DND-41 (cell line): ENCODE results near the gene CFD.
"Not testable (repeated sequence)": the region's sequence is repeated elsewhere in the genome, so short reads cannot be mapped to it uniquely, and the experiment has no call there.

Experiments
- ATAC-seq: fragments of 200-7000 bp; cut with Tn5 transposase; 3 replicates; pipeline ENCODE4 v1.9.1; 2021; ENCODE audit warnings: low read depth; ENCODE audit not compliant: insufficient read depth
- DNase-seq: peaks from one replicate; pipeline ENCODE4 v3.0.0-alpha.2; 2020
- H2AFZ ChIP-seq: 2 replicates; pipeline ENCODE4 v1.6.0; 2012; ENCODE audit warnings: low read depth, low read length
- H3K27ac ChIP-seq: 2 replicates; pipeline ENCODE4 v1.5.1; 2012; ENCODE audit warnings: low read length, inconsistent platforms
- H3K27me3 ChIP-seq: fragments of 200-600 bp; sonication (generic); 2 replicates; pipeline ENCODE4 v1.6.0; 2012; ENCODE audit warnings: low read length, mild to moderate bottlenecking, inconsistent platforms; ENCODE audit not compliant: insufficient read depth, poor library complexity
- H3K36me3 ChIP-seq: 2 replicates; pipeline ENCODE4 v1.5.1; 2012; ENCODE audit warnings: low read length, inconsistent platforms; ENCODE audit not compliant: insufficient read depth
- H3K4me1 ChIP-seq: 2 replicates; pipeline ENCODE4 v1.5.1; 2012; ENCODE audit warnings: mild to moderate bottlenecking, low read length; ENCODE audit not compliant: insufficient read depth
- H3K4me2 ChIP-seq: 2 replicates; pipeline ENCODE4 v1.6.0; 2012; ENCODE audit warnings: mild to moderate bottlenecking, moderate library complexity, low read length, inconsistent platforms; ENCODE audit not compliant: insufficient read depth
- H3K4me3 ChIP-seq, 2 experiments: fragments of 200-600 bp in 1 of 2; shearing (Covaris generic) in 1 of 2; 2 replicates each; pipeline ENCODE4 v1.5.1; 2012 to 2016; ENCODE audit warnings: inconsistent platforms in 2 of 2, low read length in 2 of 2, mild to moderate bottlenecking in 2 of 2, low read depth in 1 of 2, moderate library complexity in 1 of 2
- H3K79me2 ChIP-seq: 2 replicates; pipeline ENCODE4 v1.6.0; 2012; ENCODE audit warnings: low read length, inconsistent platforms; ENCODE audit not compliant: insufficient read depth
- H3K9ac ChIP-seq: 2 replicates; pipeline ENCODE4 v1.6.0; 2012; ENCODE audit warnings: low read depth, mild to moderate bottlenecking, inconsistent platforms, low read length, moderate library complexity
- H3K9me3 ChIP-seq: 2 replicates; pipeline ENCODE4 v1.5.1; 2012; ENCODE audit warnings: low read length, moderate library complexity, mild to moderate bottlenecking, inconsistent platforms; ENCODE audit not compliant: insufficient read depth, severe bottlenecking
- H4K20me1 ChIP-seq: 2 replicates; pipeline ENCODE4 v1.6.0; 2012; ENCODE audit warnings: low read length; ENCODE audit not compliant: insufficient read depth
- EZH2 ChIP-seq: IDR thresholded peaks from 3 replicates; pipeline ENCODE4 v1.6.1; 2012; ENCODE audit warnings: borderline replicate concordance, low read depth, mild to moderate bottlenecking, moderate library complexity, low read length, inconsistent platforms; ENCODE audit not compliant: severe bottlenecking
- TF ChIP-seq, protein P1 (sequence below): IDR thresholded peaks from 2 replicates; pipeline ENCODE4 v1.5.1; 2012; ENCODE audit warnings: borderline replicate concordance, low read length, moderate library complexity, mild to moderate bottlenecking; ENCODE audit not compliant: poor library complexity, severe bottlenecking; ENCODE audit errors: extremely low read depth

Gene CFD

DNA sequence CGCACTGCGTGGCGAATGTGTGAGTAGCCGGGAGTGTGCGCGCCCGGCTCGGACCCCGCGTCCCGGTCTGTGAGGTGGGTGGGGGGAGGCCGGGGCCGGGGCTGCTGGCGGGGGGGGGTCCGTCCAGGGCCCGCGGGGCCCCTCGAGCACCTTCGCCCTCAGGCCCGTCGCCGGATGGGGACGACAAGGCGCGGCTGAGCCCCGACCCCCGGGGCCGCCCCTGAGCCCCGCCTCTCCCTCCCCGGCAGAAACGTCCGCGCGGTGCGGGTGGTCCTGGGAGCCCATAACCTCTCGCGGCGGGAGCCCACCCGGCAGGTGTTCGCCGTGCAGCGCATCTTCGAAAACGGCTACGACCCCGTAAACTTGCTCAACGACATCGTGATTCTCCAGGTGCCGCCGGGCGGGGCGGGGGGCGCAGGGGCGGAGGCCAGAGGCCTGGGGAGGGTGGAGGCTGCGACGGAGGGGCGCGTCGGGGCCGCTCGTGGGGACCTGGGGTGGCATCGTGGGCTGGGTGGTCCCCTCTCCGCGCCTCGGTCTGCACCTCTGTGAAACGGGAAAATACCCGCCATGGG lies 6.4 kb upstream of the CFD start:
- Histone ChIP-seq H3K4me1 (no peaks in the 10 kb centered on the region), H3K27ac (no peak overlapping the region), H2AFZ (no peak overlapping the region), H3K36me3 (no peaks in the 10 kb centered on the region), H3K79me2 (no peaks in the 10 kb centered on the region), H3K4me3 (no peak overlapping the region), H3K9ac (no peak overlapping the region), H4K20me1 (no peaks in the 10 kb centered on the region), H3K4me2 (no peak overlapping the region), H3K9me3 (no peaks in the 10 kb centered on the region), H3K27me3 (no peaks in the 10 kb centered on the region)
- DNase-seq, result no peak
- no peak for ATAC-seq
- TF ChIP-seq EZH2, result no peak
- TF ChIP-seq, protein P1, sequence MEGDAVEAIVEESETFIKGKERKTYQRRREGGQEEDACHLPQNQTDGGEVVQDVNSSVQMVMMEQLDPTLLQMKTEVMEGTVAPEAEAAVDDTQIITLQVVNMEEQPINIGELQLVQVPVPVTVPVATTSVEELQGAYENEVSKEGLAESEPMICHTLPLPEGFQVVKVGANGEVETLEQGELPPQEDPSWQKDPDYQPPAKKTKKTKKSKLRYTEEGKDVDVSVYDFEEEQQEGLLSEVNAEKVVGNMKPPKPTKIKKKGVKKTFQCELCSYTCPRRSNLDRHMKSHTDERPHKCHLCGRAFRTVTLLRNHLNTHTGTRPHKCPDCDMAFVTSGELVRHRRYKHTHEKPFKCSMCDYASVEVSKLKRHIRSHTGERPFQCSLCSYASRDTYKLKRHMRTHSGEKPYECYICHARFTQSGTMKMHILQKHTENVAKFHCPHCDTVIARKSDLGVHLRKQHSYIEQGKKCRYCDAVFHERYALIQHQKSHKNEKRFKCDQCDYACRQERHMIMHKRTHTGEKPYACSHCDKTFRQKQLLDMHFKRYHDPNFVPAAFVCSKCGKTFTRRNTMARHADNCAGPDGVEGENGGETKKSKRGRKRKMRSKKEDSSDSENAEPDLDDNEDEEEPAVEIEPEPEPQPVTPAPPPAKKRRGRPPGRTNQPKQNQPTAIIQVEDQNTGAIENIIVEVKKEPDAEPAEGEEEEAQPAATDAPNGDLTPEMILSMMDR, result no peak

DNA sequence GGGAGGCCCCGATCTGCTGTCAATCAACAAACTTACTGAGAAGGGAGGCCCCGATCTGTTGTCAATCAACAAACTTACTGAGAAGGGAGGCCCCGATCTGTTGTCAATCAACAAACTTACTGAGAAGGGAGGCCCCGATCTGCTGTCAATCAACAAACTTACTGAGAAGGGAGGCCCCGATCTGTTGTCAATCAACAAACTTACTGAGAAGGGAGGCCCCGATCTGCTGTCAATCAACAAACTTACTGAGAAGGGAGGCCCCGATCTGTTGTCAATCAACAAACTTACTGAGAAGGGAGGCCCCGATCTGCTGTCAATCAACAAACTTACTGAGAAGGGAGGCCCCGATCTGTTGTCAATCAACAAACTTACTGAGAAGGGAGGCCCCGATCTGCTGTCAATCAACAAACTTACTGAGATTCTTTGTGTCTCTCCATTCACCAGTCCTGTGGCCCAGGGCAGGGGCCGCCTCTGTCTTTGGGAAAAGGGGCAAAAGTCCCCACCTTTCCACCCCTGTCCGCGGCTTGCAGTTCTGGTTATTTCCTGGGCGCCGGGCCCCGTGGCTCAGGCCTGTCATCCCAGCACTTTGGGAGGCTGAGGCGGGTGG lies 5.7 kb upstream of the CFD start:
- not testable (repeated sequence) for DNase-seq, H3K9me3 ChIP-seq, H3K4me2 ChIP-seq, H2AFZ ChIP-seq, H3K79me2 ChIP-seq, H3K27ac ChIP-seq, H3K27me3 ChIP-seq, H3K36me3 ChIP-seq, H3K9ac ChIP-seq, H4K20me1 ChIP-seq, H3K4me1 ChIP-seq, H3K4me3 ChIP-seq, ATAC-seq

DNA sequence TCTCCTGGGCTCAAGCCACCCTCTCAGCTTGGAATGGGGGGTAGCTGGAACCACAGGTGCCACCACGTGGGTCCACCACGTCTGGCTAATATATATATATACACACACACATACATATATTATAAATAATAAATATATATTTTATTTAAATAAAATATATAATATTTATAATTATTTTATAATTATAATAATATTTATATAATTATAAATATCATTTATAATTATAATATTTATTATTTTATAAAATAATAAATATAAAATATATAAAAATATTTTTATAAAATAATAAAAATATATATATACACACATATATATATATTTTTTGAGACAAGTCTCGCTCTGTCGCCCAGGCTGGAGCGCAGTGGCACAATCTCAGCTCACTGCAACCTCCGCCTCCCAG lies 4.9 kb upstream of the CFD start:
- no peak for TF ChIP-seq EZH2
- TF ChIP-seq, protein P1, result no peak
- H3K4me1 ChIP-seq, result no peaks in the 10 kb centered on the region
- no peak overlapping the region for H3K9ac ChIP-seq
- H3K27ac ChIP-seq, result no peak overlapping the region
- no peak overlapping the region for H3K4me3 ChIP-seq
- no peaks in the 10 kb centered on the region for H3K9me3 ChIP-seq
- no peaks in the 10 kb centered on the region for H3K36me3 ChIP-seq
- ATAC-seq (no peak), DNase-seq (no peak)
- H3K79me2 ChIP-seq, result no peaks in the 10 kb centered on the region
- no peaks in the 10 kb centered on the region for H4K20me1 ChIP-seq
- H3K27me3 ChIP-seq, result no peaks in the 10 kb centered on the region
- H3K4me2 ChIP-seq, result no peak overlapping the region
- no peak overlapping the region for H2AFZ ChIP-seq

DNA sequence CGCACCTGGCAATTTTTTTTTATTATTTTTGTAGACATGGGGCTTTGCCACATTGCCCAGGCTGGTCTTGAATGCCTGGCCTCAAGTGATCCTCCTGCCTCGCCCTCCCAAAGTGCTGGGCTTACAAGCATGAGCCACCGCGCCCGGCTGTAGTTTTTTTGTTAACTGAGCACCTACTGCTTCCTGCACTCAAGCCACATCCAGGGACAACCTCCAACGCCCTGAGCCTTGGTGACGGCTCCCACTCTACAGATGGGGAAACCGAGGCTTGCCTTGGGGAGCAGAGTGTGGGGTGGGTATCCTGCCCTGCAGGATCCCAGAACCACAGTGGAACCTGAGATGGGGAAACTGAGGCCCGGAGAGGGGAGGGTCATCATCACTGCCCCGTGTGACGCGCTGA lies 4.3 kb upstream of the CFD start:
- H3K36me3 ChIP-seq, result no peaks in the 10 kb centered on the region
- H2AFZ ChIP-seq, result no peak overlapping the region
- H3K27ac ChIP-seq, result no peak overlapping the region
- no peak for TF ChIP-seq EZH2
- TF ChIP-seq, protein P1, result no peak
- no peaks in the 10 kb centered on the region for H4K20me1 ChIP-seq
- H3K4me1 ChIP-seq, result no peaks in the 10 kb centered on the region
- no peaks in the 10 kb centered on the region for H3K79me2 ChIP-seq
- DNase-seq (no peak), ATAC-seq (no peak)
- H3K4me3 ChIP-seq, result no peak overlapping the region
- H3K4me2 ChIP-seq, result no peak overlapping the region
- H3K27me3 ChIP-seq, result no peaks in the 10 kb centered on the region
- no peaks in the 10 kb centered on the region for H3K9me3 ChIP-seq
- no peak overlapping the region for H3K9ac ChIP-seq
